Measurements from ENCODE around the gene MARCHF10.

DNA sequence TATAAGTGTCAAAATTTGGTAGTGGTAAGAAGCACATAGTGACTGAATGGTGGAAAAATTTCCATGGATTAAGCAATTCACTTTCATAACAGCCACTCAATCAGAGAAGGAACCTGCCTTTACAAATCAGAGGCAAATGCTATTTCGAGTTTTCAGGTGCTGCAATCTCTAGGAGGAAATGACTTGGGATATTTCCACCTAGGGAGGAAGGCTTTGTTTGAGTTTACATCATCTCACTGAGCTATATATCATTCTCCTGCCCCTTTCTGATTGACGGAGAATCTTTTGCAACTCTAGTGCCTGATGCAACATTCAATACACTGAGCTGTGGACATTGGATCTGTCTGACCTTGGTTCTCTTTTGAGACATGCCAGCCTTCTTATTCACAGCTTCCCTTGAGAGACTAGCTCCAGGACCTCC, 26.3 kb downstream of the MARCHF10 start:
- TF ChIP-seq, protein P1, sequence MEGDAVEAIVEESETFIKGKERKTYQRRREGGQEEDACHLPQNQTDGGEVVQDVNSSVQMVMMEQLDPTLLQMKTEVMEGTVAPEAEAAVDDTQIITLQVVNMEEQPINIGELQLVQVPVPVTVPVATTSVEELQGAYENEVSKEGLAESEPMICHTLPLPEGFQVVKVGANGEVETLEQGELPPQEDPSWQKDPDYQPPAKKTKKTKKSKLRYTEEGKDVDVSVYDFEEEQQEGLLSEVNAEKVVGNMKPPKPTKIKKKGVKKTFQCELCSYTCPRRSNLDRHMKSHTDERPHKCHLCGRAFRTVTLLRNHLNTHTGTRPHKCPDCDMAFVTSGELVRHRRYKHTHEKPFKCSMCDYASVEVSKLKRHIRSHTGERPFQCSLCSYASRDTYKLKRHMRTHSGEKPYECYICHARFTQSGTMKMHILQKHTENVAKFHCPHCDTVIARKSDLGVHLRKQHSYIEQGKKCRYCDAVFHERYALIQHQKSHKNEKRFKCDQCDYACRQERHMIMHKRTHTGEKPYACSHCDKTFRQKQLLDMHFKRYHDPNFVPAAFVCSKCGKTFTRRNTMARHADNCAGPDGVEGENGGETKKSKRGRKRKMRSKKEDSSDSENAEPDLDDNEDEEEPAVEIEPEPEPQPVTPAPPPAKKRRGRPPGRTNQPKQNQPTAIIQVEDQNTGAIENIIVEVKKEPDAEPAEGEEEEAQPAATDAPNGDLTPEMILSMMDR (IDR thresholded peaks at IDR 0.05): no peak
- TF ChIP-seq POLR2A (IDR thresholded peaks at IDR 0.05) (no peak), EP300 (IDR thresholded peaks at IDR 0.05) (no peak)
